Spleen (tissue), 7 donors: ENCODE results near the gene TOMM40L.

Experiments
- POLR2A ChIP-seq, 3 donors: fragments of 450-650 bp; IDR thresholded peaks; one replicate each; pipeline ENCODE4 v1.5.1; 2017; ENCODE audit warnings: antibody characterized with exemption in 3 of 3, mild to moderate bottlenecking in 1 of 3
- POLR2AphosphoS5 ChIP-seq, 3 donors: sonication (generic); formaldehyde crosslinking; IDR thresholded peaks; one replicate each; pipeline ENCODE4 v1.5.1; 2017; ENCODE audit warnings: antibody characterized with exemption in 3 of 3
- TF ChIP-seq, protein P1 (sequence below), 11 experiments: fragments of 200-600 bp in 7 of 11; fragments of 450-650 bp in 4 of 11; sonication (generic) in 4 of 11; IDR thresholded peaks in 8 of 11; conservative IDR thresholded peaks in 3 of 11; 1 replicate in 7 of 11; 2 replicates in 4 of 11; pipeline versions ENCODE4 v1.4.0 to v1.8.0; 2016 to 2021; ENCODE audit warnings: antibody characterized with exemption in 11 of 11, inconsistent platforms in 4 of 11, mild to moderate bottlenecking in 1 of 11
- donor health status: DM: no; HTN: no; CAD: no; lungs with moderate emphysema.
- donor health status: DM: no; HTN: no; CAD: no.
- donor health status: DM: no; HTN: no; CAD: no.

- TF ChIP-seq, protein P1, sequence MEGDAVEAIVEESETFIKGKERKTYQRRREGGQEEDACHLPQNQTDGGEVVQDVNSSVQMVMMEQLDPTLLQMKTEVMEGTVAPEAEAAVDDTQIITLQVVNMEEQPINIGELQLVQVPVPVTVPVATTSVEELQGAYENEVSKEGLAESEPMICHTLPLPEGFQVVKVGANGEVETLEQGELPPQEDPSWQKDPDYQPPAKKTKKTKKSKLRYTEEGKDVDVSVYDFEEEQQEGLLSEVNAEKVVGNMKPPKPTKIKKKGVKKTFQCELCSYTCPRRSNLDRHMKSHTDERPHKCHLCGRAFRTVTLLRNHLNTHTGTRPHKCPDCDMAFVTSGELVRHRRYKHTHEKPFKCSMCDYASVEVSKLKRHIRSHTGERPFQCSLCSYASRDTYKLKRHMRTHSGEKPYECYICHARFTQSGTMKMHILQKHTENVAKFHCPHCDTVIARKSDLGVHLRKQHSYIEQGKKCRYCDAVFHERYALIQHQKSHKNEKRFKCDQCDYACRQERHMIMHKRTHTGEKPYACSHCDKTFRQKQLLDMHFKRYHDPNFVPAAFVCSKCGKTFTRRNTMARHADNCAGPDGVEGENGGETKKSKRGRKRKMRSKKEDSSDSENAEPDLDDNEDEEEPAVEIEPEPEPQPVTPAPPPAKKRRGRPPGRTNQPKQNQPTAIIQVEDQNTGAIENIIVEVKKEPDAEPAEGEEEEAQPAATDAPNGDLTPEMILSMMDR (IDR thresholded peaks at IDR 0.05 in 8 of 11, conservative IDR thresholded peaks at IDR 0.05 in 3 of 11): no peak
- TF ChIP-seq POLR2A (IDR thresholded peaks at IDR 0.05) (no peak), POLR2AphosphoS5 (IDR thresholded peaks at IDR 0.05) (no peak)
These were observed 37.5 kb upstream of the TOMM40L start for GRCh38 chr1:161188381-161188780.
